Measurements from ENCODE around the gene FSIP1.

DNA sequence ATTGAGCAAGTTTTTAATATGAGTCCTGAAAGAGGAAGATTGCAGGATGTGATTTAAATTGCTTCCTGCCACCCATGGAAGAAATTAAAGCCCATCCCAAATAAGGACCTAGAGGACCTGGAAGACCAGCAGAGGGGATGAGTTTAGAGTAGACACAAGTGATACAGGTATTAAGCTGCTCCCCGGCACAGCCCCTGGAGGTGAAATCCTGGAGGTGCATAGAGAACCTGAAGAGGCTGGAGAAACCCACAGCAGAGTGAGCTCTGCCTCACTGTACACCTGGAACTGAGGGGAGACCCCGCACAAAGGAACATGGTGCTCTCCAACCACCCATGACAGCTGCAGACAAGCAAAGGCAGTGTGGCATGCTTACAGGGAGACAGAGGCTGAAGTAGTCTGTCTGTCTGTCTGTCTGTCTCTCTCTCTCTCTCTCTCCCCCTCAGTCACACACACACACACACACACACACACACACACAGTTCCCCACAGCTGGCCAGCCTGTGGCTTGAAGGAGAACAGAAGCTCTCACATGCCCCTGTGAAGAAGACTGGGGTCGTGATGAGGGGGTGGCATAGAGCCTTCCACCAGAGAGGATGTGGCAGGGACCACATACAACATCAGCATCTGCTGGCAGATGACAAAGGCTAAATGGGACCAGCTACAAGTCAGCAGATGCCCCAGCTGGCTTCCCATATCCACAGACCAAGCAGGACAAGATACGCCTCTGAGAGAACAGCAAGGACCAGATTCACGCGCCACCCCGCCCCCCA lies 38.1 kb downstream of the FSIP1 start:
- no peak for TF ChIP-seq POLR2AphosphoS5 (IDR thresholded peaks at IDR 0.05)
- TF ChIP-seq, protein P1, sequence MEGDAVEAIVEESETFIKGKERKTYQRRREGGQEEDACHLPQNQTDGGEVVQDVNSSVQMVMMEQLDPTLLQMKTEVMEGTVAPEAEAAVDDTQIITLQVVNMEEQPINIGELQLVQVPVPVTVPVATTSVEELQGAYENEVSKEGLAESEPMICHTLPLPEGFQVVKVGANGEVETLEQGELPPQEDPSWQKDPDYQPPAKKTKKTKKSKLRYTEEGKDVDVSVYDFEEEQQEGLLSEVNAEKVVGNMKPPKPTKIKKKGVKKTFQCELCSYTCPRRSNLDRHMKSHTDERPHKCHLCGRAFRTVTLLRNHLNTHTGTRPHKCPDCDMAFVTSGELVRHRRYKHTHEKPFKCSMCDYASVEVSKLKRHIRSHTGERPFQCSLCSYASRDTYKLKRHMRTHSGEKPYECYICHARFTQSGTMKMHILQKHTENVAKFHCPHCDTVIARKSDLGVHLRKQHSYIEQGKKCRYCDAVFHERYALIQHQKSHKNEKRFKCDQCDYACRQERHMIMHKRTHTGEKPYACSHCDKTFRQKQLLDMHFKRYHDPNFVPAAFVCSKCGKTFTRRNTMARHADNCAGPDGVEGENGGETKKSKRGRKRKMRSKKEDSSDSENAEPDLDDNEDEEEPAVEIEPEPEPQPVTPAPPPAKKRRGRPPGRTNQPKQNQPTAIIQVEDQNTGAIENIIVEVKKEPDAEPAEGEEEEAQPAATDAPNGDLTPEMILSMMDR (IDR thresholded peaks at IDR 0.05) = no peak
- no peak for TF ChIP-seq EP300 (IDR thresholded peaks at IDR 0.05)
- no peak for TF ChIP-seq POLR2A (IDR thresholded peaks at IDR 0.05)

All from gastroesophageal sphincter (tissue), 3 donors.